GM21723 (cell line): ENCODE results near the gene MYCBP.

ENCODE experiments used
- ATAC-seq: cut with Tn5 transposase; IDR thresholded peaks from one replicate; pipeline ENCODE4 v1.9.1; 2021; ENCODE audit warnings: mild to moderate bottlenecking, moderate library complexity; ENCODE audit not compliant: unreplicated experiment

The MYCBP gene

DNA sequence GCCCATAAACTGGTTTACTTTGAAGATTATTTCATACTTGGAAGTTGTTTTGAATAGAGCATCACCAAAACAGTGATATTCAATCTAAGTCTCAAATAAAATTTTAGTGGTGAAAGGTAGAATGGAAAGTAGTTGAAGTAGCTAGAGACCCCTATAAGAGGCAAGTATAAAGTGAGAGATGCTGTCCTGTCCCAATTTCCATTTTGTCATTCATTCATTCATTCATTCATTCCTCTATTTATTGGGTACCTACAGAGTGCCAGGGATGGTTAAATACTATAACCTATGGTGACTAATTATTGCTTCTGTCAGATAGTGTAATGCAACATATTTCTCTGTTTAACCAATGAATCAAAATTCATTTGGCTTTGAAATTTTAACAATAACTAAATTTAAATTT lies 46.3 kb downstream of the MYCBP start:
- ATAC-seq = no peak

- no peak for ATAC-seq
Measured at GRCh38 chr1:38826262-38826661, 46.9 kb downstream of the MYCBP start.

GRCh38 chr1:38820860-38821259 lies 52.3 kb downstream of the MYCBP start:
- no peak for ATAC-seq

DNA sequence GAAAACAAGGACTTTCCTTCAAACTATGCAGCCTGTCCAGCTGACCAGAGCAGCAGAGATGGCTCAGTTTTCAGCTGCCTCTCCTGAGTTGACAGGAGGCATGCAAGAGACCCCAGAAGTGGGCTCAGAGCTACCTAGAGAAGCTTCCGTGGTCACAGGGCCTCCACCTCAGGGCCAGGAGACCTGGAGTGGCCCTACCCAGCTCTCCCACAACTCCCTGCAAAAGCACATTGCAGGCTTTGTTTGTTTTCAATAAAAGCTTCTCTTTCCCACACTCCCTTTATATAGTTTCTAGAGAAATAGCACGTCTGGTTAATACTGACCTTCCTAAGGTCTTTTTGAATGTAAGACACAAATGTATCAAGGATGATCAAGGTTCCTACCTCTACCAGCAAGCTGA lies 53.6 kb downstream of the MYCBP start:
- no peak for ATAC-seq

DNA sequence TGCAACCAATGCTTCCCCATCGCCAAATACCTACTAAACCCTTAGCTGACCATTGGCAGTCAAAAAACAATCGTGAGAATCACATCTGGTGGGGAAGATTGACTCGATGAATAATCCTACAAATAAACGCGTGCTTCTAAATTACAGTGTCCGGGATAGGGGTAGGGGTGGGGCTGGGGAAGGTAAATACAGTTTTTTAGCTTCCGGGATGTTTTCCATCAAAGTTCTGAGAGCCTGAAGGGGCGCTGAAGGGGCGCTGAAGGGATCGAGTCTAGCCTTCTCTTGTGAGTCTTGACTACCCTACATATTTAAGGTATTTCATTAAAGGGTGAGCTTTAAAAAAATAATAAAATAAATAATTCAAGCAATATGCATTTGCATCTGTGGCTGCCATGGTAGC lies 54.1 kb downstream of the MYCBP start:
- ATAC-seq = no peak

DNA sequence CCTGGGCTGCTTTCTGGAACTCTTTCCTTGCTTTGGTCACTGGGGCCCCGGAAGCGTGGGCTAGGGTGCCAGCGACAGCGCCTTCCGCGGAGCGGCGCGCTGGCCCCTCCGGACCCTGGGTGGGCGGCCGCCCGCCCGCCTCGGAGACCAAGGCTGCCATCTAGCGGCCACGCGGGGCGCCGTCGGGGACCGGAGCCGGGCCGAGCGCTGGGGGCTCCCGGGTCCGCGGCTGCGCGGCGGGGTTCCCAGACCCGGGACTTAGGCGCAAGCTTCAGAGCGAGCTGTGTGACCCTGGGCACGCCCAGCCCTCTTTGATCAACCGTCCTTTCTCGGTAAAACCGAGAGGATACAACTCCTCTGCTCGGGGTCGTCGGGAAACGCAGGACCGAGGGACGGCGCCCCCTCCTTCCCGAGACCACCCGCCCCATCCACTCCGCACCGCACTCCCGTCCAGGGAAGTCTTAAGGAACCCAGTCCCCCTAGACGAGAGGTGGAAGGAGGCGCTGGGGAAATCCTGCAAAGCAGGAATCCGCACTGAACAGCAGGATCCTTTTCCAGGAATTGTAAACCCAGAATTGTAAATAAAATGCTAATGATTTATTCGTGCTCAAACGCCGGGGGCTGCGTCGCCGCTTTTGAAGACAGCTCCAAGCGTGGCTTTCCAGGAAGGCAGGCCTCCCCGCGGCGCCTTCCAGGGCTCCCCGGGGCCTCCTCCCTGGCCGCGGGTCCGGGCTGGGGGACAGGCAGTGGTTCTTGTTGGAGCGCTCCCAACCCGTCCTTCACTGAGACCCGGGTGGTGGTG lies 54.8 kb downstream of the MYCBP start:
- no peak for ATAC-seq

- no peak for ATAC-seq
Measured at GRCh38 chr1:38817267-38818174, 55.6 kb downstream of the MYCBP start.

GRCh38 chr1:38815903-38816627 lies 57.1 kb downstream of the MYCBP start:
- ATAC-seq = no peak

DNA sequence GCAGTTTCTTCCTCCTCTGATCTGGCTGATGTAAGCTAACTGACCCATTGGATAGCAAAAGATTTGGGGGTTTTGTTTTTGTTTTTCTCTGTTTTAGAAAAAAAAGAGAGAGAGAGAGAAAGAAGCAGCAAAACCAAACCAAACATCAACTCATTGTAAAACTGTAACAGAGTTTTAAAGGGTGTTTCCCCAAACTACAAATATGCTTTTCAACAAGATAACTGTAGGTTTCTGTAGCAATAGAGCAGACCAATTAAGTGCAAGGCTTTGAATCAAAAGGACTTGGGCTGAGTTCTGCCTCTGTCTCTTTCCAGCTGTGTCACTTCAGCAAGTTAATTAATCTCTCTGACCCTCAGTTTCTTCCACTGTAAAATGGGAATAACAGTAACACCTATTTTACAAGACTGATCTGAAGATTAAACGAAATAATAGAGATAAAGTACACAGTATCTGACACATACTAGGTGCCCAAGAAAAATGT lies 58.1 kb downstream of the MYCBP start:
- no peak for ATAC-seq

- no peak for ATAC-seq
Measured at GRCh38 chr1:38814444-38814983, 58.6 kb downstream of the MYCBP start.

DNA sequence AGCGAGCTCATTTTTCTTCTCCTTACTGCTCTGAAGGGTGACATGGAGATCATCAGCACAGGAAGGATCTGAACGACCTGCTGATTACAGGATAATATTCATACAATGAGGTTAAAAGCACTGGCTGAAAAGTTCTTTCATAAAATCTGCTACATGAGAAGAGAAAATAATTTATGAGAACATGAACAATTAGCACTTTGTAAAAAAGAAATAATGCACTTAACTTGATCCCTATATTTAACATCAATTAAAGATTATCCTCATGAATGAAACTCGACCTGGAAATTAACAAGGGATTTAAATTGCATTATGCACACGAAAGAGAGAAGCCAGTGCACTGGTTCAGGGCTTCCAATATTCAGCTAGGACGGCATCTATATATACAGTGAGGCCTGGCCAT lies 60.2 kb downstream of the MYCBP start:
- no peak for ATAC-seq
